ENCODE measurements around the gene MID2.

DNA sequence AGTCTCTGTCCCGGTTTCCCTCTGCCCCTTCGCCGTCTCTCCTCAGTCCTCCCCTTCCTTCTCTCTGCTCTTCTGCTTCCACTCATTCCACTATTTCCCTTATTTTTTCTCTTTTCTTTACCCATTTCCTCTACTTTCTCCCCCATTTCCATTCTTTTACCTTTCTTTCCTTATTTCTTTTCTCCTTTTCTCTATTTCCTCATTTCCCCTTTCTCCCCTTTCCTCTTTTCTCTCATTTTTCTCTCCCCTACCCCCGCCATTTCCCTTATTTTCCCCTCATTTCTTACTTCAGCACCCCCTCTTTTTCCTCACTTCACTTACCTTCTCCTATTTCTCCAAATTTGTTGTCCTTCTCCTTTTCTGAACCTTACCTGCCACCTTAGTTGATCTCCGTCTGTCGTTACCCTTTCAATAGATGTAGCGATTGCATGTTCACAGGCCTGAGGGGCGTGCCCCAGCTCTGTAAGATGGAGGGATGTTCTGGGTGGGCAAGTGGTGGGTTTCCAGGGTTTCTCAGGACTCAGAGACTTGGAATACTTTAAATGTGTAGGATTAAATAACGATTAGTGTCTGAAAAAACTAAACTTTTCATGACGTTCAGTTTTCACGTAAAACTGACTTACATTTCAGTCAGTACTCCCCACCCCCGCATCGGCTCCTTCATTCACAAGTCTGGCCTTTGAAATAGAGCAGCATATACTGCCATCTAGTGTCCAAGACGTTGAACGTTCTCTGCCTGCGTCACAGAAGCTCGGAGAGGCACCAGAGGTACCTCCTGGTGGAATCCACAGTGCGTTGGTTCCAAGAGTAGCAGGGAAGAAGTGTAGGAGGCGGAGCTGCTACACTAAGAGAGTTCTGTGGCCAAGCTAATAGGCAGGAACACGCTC is 48.8 kb upstream of the MID2 start:
- peak; percentile 49 to 89 (median 69) for TF ChIP-seq CTCF (IDR thresholded peaks at IDR 0.05)
- TF ChIP-seq POLR2A (IDR thresholded peaks at IDR 0.05): no peak

All from Peyer's patch (tissue), 4 donors.